ENCODE measurements around the gene TFAP2C. TPM values are rescaled to one million over a fixed set of nuclear protein-coding genes. Genes with fewer than 3 reads are reported as not detected.

Gene TFAP2C
- not detected in 2 replicates for total RNA-seq (2011; cell fraction: chromatin; rRNA removed; ENCODE audit: low replicate concordance)
- not detected in 2 replicates for total RNA-seq (2011; cell fraction: nucleolus; rRNA removed)
- not detected in 2 replicates for total RNA-seq (2011; cell fraction: nucleoplasm; rRNA removed)
- total RNA-seq (2014; rRNA removed): not detected in 2 replicates
- total RNA-seq (2014; rRNA removed; fragmentation: Illumina TruSeq; extraction: Trizol): not detected in 2 replicates
- not detected in 2 replicates for total RNA-seq (2015; rRNA removed; fragmentation: Illumina TruSeq; extraction: Trizol)
- 0.16 TPM in 1 of 2 replicates, not detected in the other for total RNA-seq (2021)
- 0.04 TPM in 1 of 2 replicates, not detected in the other for polyA plus RNA-seq (2011; rRNA removed)
- not detected in 2 replicates for polyA plus RNA-seq (2011; cell fraction: cytosol; rRNA removed)
- 0.04 TPM in 1 of 2 replicates, not detected in the other for polyA plus RNA-seq (2011; cell fraction: nucleus; rRNA removed)
- not detected in 2 replicates for polyA plus RNA-seq (2012)
- polyA plus RNA-seq (2014; fragmentation: Illumina TruSeq; extraction: Trizol): 0.03 TPM in 1 of 2 replicates, not detected in the other
- not detected for polyA plus RNA-seq (2014; fragmentation: Nextera tagmentation; extraction: Ambion mirVana)
- polyA plus RNA-seq (2014; rRNA removed): not detected in 2 replicates
- not detected in 2 replicates for polyA minus RNA-seq (2011; rRNA and poly(A)+ RNA removed)
- not detected in 2 replicates for polyA minus RNA-seq (2011; cell fraction: cytosol; rRNA and poly(A)+ RNA removed)
- polyA minus RNA-seq (2011; cell fraction: nucleus; rRNA and poly(A)+ RNA removed): not detected in 2 replicates
- percentile 25 among the genes with signal in this experiment for Bru-seq, nascent RNA
- BruChase-seq, experiment 1, labeled RNA remaining after a 2-hour chase: percentile 16 among the genes with signal in this experiment
- BruChase-seq, experiment 2, labeled RNA remaining after a 6-hour chase: percentile 29 among the genes with signal in this experiment
- long read RNA-seq, experiment 1: 0 reads
- long read RNA-seq, experiment 2: 0 reads
- long read RNA-seq, experiment 3: 0 reads

DNA sequence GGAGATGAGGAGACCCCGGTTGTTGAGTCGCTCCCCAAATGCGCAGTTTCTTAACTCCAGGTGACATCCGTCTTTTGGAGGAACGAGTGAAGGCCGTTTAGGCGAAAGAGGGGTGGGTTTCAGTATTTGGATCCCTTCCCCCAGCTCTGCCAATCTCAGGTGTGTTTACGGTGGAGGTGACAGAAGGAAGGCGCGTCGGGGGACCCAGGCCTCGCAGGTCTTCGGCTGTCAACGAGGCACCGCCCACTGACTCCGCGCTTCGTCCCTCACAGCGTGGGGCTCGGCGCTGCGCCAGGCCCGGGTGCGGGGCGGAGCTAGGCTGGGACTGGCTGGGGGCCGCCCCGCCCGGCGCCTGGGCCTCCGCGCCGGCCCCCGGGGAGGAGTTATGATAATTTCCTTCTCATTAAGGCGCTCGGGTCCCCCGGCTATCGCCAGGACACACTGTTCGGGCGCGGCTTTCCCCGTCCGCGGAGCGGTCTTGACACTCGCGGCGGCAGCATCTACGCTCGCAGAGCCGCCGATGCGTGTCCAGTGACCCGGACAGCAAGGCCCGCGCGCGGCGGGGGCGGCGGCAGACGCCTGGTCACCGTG is at the start of gene TFAP2C:
TFAP2C (plus strand) TSS at position 434 of the 591 bp plus-strand sequence. CDS start 239 bp downstream, outside the sequence.
- intact Hi-C loops (cut with micrococcal nuclease) (no loop called here), in situ Hi-C loops (cut with MboI) (no loop called here)
- TF ChIP-seq NRF1 (conservative IDR thresholded peaks at IDR 0.05 in 1 of 2, IDR thresholded peaks at IDR 0.05 in 1 of 2) (peak; percentile 4 to 35; a peak in 2 of 4 replicates), ZFP30 (CRISPR knock-in tag; IDR thresholded peaks at IDR 0.05; ENCODE audit: borderline replicate concordance) (no peak), SRSF9 (IDR thresholded peaks at IDR 0.05; ENCODE audit: borderline replicate concordance, low read depth, low read length) (no peak), ZBTB7A (IDR thresholded peaks at IDR 0.05; ENCODE audit: borderline replicate concordance, control insufficient read depth, low read depth, low read length) (0 out of 2 replicates have a peak, but pooled peaks have one; percentile 1), L3MBTL2 (IDR thresholded peaks at IDR 0.05) (peak; percentile 69), XRCC4 (IDR thresholded peaks at IDR 0.05; ENCODE audit: extremely low read depth, insufficient read depth, insufficient read length) (no peak), NFIC (IDR thresholded peaks at IDR 0.05) (peak; percentile 66)
- TF ChIP-seq, protein P1, sequence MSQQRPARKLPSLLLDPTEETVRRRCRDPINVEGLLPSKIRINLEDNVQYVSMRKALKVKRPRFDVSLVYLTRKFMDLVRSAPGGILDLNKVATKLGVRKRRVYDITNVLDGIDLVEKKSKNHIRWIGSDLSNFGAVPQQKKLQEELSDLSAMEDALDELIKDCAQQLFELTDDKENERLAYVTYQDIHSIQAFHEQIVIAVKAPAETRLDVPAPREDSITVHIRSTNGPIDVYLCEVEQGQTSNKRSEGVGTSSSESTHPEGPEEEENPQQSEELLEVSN (IDR thresholded peaks at IDR 0.05; ENCODE audit: borderline replicate concordance in 1 of 2, extremely low read depth in 1 of 2, insufficient read depth in 1 of 2, insufficient read length in 1 of 2, low read depth in 1 of 2, low read length in 1 of 2, poor library complexity in 1 of 2, severe bottlenecking in 1 of 2): peak; percentile 44 to 64
- BruUV-seq (replicated peaks): no TSS peak
- CTCF ChIA-PET (ENCODE audit: low intra/inter-chr PET ratio): no interaction called here
- H3K9me3 ChIP-seq (replicated peaks; ENCODE audit: control insufficient read depth, insufficient read depth, low read depth, low read length): no peaks in the 10 kb centered on the region
- H3K79me2 ChIP-seq (ENCODE audit: control insufficient read depth, insufficient read depth, low read length): no peaks in the 10 kb centered on the region
- H3K27ac ChIP-seq (ENCODE audit: extremely low read depth, low read depth, low read length): no peak within 1 kb of the TSS
- ATAC-seq (peak; percentile 96), DNase-seq (ENCODE audit: extremely low read depth in 1 of 4, low spot score in 3 of 4) (peak; percentile 74 to 90 (median 89)), FAIRE-seq (no peak)
- peak within 1 kb of the TSS; percentile 19 for H3K4me3 ChIP-seq
- peak within 1 kb of the TSS in 1 of 2 experiments; percentile 58; a peak in 2 of 4 replicates for H3K9ac ChIP-seq (ENCODE audit: insufficient read depth in 1 of 2, low read depth in 2 of 2, low read length in 2 of 2)
- 0 out of 2 replicates have a peak within 1 kb of the TSS, but pooled peaks have one; percentile 45 for H2AFZ ChIP-seq (ENCODE audit: low read depth, low read length)
- H3K9me1 ChIP-seq (ENCODE audit: control insufficient read depth, insufficient read depth, low read length): peaks cover 2% of the 10 kb centered on the region
- peaks cover 34 to 71% of the 10 kb centered on the region in 2 experiments for H3K27me3 ChIP-seq (ENCODE audit: control insufficient read depth in 2 of 2, insufficient read depth in 2 of 2, low read length in 2 of 2)
- no peaks in the 10 kb centered on the region for H3K36me3 ChIP-seq (ENCODE audit: control insufficient read depth, insufficient read depth, low read length)
- H3K4me2 ChIP-seq (ENCODE audit: insufficient read depth, low read length): peak within 1 kb of the TSS; percentile 32; the same call in 1 of the 2 replicates
- no peaks in the 10 kb centered on the region for H4K20me1 ChIP-seq (replicated peaks; ENCODE audit: control insufficient read depth, insufficient read depth, low read length)
- POLR2A ChIA-PET: interaction anchor here (0.8 kb wide), 1 partner anchor 40 kb away, joined by 3 read pairs; no protein-coding TSS in a partner anchor
- WGBS (ENCODE audit: insufficient coverage, low coverage, missing lambda C conversion rate): 6% methylated on average over 50 of the region's 62 CpGs
- H3K4me1 ChIP-seq (replicated peaks in 1 of 2; ENCODE audit: control insufficient read depth in 2 of 2, insufficient read depth in 2 of 2, low read length in 2 of 2): peaks cover 0 to 48% of the 10 kb centered on the region in 2 experiments; a peak in 2 of 5 replicates

Data from K562 (cell line).